ENCODE data around the gene FASTK. TPM values are rescaled to one million over a fixed set of nuclear protein-coding genes. Genes with fewer than 3 reads are reported as not detected.

Gene FASTK
- total and polyA plus RNA-seq, 2 donors (not counting 3 experiments of a cell fraction or from before 2014, with no cell fraction given) = 73.3 to 113 TPM

- Histone ChIP-seq H3K79me2 (ENCODE audit: control insufficient read depth, insufficient read depth, low read length) (peaks cover under 1% of the 10 kb centered on the region), H3K36me3 (ENCODE audit: control insufficient read depth in 2 of 2, extremely low read depth in 1 of 2, insufficient read depth in 2 of 2, low read length in 2 of 2) (peaks cover 12 to 63% of the 10 kb centered on the region in 2 experiments), H3K9me3 (replicated peaks; ENCODE audit: control insufficient read depth, insufficient read depth, low read length) (no peaks in the 10 kb centered on the region), H3K4me3 (replicated peaks in 1 of 3; ENCODE audit: insufficient read depth in 1 of 3, low read depth in 1 of 3, low read length in 3 of 3) (no peak overlapping the region), H2AFZ (ENCODE audit: low read depth, low read length) (no peak overlapping the region), H4K20me1 (replicated peaks; ENCODE audit: control insufficient read depth, extremely low read depth, insufficient read depth, low read length) (peaks cover 2% of the 10 kb centered on the region), H3K4me1 (ENCODE audit: control insufficient read depth, extremely low read depth, insufficient read depth, low read length) (peaks cover 6% of the 10 kb centered on the region), H3K9me1 (replicated peaks; ENCODE audit: control insufficient read depth, extremely low read depth, insufficient read depth, low read length) (no peaks in the 10 kb centered on the region), H3K27me3 (ENCODE audit: control insufficient read depth in 2 of 2, insufficient read depth in 2 of 2, low read length in 2 of 2) (no peaks in the 10 kb centered on the region), H3K27ac (ENCODE audit: insufficient read depth, low read depth, low read length) (no peak overlapping the region), H3K4me2 (ENCODE audit: insufficient read depth, low read length) (no peak overlapping the region), H3K9ac (replicated peaks; ENCODE audit: extremely low read depth, insufficient read depth, low read length) (no peak overlapping the region)
- dilution Hi-C loops (cut with MboI; ENCODE audit: extremely low pct_ligation_motif_present, low sequenced_read_pairs) = no loop called here
- intact Hi-C loops (cut with micrococcal nuclease) = no loop called here
- DNase-seq (ENCODE audit: low read depth, low spot score) = no peak
- FAIRE-seq = no peak
- POLR2A ChIA-PET = no interaction called here
- TF ChIP-seq JUN (IDR thresholded peaks at IDR 0.05; ENCODE audit: borderline replicate concordance, insufficient read depth, insufficient read length, low read depth) (no peak), CTCF (IDR thresholded peaks at IDR 0.05; ENCODE audit: extremely low read depth in 1 of 2, insufficient read depth in 1 of 2, low read depth in 1 of 2, low read length in 2 of 2) (no peak), GATA2 (IDR thresholded peaks at IDR 0.05; ENCODE audit: insufficient read depth, insufficient read length, low read depth, low read length) (no peak), POLR2AphosphoS5 (IDR thresholded peaks at IDR 0.05; ENCODE audit: insufficient read depth, low read depth, low read length) (no peak), EZH2 (IDR thresholded peaks at IDR 0.05; ENCODE audit: borderline replicate concordance, low read depth, low read length, severe bottlenecking) (no peak), MAX (IDR thresholded peaks at IDR 0.05; ENCODE audit: insufficient read depth, insufficient read length) (no peak)
- no TSS peak for BruUV-seq (replicated peaks)
- CTCF ChIA-PET = interaction anchor here (1.8 kb wide), 1 partner anchor 19 kb away, joined by 14 read pairs; no protein-coding TSS in a partner anchor
Measured at GRCh38 chr7:151122796-151123157, 42.2 kb upstream of the FASTK start.
